Measurements from ENCODE around the gene IVNS1ABP.

IVNS1ABP gene

GRCh38 chr1:185279571-185279970 is 37.5 kb downstream of the IVNS1ABP start:
- TF ChIP-seq, protein P1, sequence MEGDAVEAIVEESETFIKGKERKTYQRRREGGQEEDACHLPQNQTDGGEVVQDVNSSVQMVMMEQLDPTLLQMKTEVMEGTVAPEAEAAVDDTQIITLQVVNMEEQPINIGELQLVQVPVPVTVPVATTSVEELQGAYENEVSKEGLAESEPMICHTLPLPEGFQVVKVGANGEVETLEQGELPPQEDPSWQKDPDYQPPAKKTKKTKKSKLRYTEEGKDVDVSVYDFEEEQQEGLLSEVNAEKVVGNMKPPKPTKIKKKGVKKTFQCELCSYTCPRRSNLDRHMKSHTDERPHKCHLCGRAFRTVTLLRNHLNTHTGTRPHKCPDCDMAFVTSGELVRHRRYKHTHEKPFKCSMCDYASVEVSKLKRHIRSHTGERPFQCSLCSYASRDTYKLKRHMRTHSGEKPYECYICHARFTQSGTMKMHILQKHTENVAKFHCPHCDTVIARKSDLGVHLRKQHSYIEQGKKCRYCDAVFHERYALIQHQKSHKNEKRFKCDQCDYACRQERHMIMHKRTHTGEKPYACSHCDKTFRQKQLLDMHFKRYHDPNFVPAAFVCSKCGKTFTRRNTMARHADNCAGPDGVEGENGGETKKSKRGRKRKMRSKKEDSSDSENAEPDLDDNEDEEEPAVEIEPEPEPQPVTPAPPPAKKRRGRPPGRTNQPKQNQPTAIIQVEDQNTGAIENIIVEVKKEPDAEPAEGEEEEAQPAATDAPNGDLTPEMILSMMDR (IDR thresholded peaks at IDR 0.05; ENCODE audit: control insufficient read depth, insufficient read depth, low read depth, low read length, missing control alignments): no peak
- no peak overlapping the region for H3K4me3 ChIP-seq (ENCODE audit: control insufficient read depth, low read depth, low read length)
- no peak for DNase-seq (ENCODE audit: low read depth)

DNA sequence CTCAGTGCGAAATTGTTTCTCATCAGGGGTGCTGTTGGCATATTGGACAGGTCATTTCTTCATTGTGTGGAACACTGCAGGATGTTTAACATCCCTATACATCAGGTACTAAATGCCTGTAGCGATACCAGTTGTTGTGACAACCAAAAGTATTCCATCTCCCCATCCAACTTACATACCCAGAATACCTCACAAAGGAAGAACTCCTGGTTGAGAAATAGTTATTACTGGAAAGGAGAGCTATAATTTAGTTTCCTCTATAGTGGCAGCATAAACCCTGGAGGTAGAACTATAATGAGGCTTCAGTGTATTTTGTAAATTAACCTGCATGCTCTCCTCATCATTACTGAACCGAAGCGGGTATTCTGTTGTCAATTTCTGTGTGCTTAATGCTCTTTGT is 45.1 kb downstream of the IVNS1ABP start:
- no peak for DNase-seq (ENCODE audit: low read depth)
- TF ChIP-seq, protein P1 (IDR thresholded peaks at IDR 0.05; ENCODE audit: control insufficient read depth, insufficient read depth, low read depth, low read length, missing control alignments): no peak

GRCh38 chr1:185268352-185268751 is 48.7 kb downstream of the IVNS1ABP start:
- DNase-seq (ENCODE audit: low read depth): no peak
- TF ChIP-seq, protein P1 (IDR thresholded peaks at IDR 0.05; ENCODE audit: control insufficient read depth, insufficient read depth, low read depth, low read length, missing control alignments): no peak

More for the DNA sequence above, 45.1 kb downstream of the IVNS1ABP start:
- no peak overlapping the region for H3K4me3 ChIP-seq (ENCODE audit: control insufficient read depth, low read depth, low read length)

GRCh38 chr1:185267701-185268100 is 49.3 kb downstream of the IVNS1ABP start:
- H3K4me3 ChIP-seq (ENCODE audit: control insufficient read depth, low read depth, low read length): no peak overlapping the region
- TF ChIP-seq, protein P1 (IDR thresholded peaks at IDR 0.05; ENCODE audit: control insufficient read depth, insufficient read depth, low read depth, low read length, missing control alignments): no peak
- DNase-seq (ENCODE audit: low read depth): no peak

More at GRCh38 chr1:185268352-185268751, 48.7 kb downstream of the IVNS1ABP start:
- H3K4me3 ChIP-seq (ENCODE audit: control insufficient read depth, low read depth, low read length): no peak overlapping the region

- DNase-seq (ENCODE audit: low read depth): no peak
- TF ChIP-seq, protein P1 (IDR thresholded peaks at IDR 0.05; ENCODE audit: control insufficient read depth, insufficient read depth, low read depth, low read length, missing control alignments): no peak
- H3K4me3 ChIP-seq (ENCODE audit: control insufficient read depth, low read depth, low read length): no peak overlapping the region
These were observed 49.7 kb downstream of the IVNS1ABP start for GRCh38 chr1:185267301-185267700.

- no peak for DNase-seq (ENCODE audit: low read depth)
- no peak overlapping the region for H3K4me3 ChIP-seq (ENCODE audit: control insufficient read depth, low read depth, low read length)
- TF ChIP-seq, protein P1 (IDR thresholded peaks at IDR 0.05; ENCODE audit: control insufficient read depth, insufficient read depth, low read depth, low read length, missing control alignments): no peak
These were observed 51.7 kb downstream of the IVNS1ABP start for GRCh38 chr1:185265314-185265713.

DNA sequence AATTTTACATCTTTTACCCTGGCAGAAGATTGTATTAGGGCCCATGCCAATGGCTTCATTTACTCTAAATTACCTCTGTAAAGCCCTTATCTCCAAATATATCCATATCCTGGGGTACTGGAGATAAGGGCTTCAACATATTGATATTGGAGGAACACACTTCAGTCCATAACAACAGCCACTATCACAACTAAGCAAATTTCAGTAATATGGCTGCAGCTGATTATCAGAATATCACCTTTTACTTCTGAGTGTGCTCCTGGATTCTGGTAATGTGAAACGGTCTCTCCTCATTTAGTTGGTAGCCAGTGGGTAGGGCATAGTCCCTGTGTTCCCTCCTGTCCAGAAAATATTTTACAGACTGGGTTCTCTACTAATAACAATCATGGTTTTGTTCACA is 53.3 kb downstream of the IVNS1ABP start:
- no peak overlapping the region for H3K4me3 ChIP-seq (ENCODE audit: control insufficient read depth, low read depth, low read length)
- no peak for DNase-seq (ENCODE audit: low read depth)
- TF ChIP-seq, protein P1 (IDR thresholded peaks at IDR 0.05; ENCODE audit: control insufficient read depth, insufficient read depth, low read depth, low read length, missing control alignments): no peak

All from AG09309 (cell line).